ENCODE data around the gene ETV1.

The ETV1 gene

GRCh38 chr7:13851736-13852135 lies 137.7 kb downstream of the ETV1 start:
- DNase-seq (ENCODE audit: low spot score): no peak
- no peak for TF ChIP-seq CTCF (IDR thresholded peaks at IDR 0.05; ENCODE audit: extremely low read depth, insufficient read depth, missing control alignments)
- in situ Hi-C loops (cut with MboI; ENCODE audit: low pct_unique_long_range_greater_than_20kb, low sequenced_read_pairs, unreplicated experiment): no loop called here

GRCh38 chr7:13850185-13850752 lies 139.2 kb downstream of the ETV1 start:
- DNase-seq (ENCODE audit: low spot score): peak; percentile 38
- in situ Hi-C loops (cut with MboI; ENCODE audit: low pct_unique_long_range_greater_than_20kb, low sequenced_read_pairs, unreplicated experiment): no loop called here
- no peak for TF ChIP-seq CTCF (IDR thresholded peaks at IDR 0.05; ENCODE audit: extremely low read depth, insufficient read depth, missing control alignments)

- TF ChIP-seq CTCF (IDR thresholded peaks at IDR 0.05; ENCODE audit: extremely low read depth, insufficient read depth, missing control alignments): no peak
- no peak for DNase-seq (ENCODE audit: low spot score)
- in situ Hi-C loops (cut with MboI; ENCODE audit: low pct_unique_long_range_greater_than_20kb, low sequenced_read_pairs, unreplicated experiment): no loop called here
These were observed 140.1 kb downstream of the ETV1 start for GRCh38 chr7:13849163-13849892.

DNA sequence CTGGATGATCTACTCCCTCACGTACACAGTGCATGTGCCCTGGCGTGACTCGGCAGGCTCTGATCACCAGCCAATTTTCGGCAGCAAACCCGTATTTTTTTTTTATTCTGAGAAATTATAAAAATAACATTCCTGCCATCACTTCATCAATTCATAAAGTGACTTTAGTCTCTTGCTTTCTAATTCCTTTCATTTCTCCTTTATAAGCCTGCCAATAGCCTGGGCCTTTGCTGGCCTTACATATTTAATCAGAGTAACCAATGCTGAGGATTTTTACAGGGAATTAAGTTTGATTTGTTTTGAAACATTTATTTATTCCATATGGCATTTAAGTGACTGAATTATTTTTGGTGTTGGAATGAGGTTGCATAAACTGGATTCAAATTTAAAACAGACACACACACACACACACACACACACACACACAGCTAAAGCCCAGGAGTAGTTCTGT lies 140.8 kb downstream of the ETV1 start:
- in situ Hi-C loops (cut with MboI; ENCODE audit: low pct_unique_long_range_greater_than_20kb, low sequenced_read_pairs, unreplicated experiment): no loop called here
- TF ChIP-seq CTCF (IDR thresholded peaks at IDR 0.05; ENCODE audit: extremely low read depth, insufficient read depth, missing control alignments): no peak

DNA sequence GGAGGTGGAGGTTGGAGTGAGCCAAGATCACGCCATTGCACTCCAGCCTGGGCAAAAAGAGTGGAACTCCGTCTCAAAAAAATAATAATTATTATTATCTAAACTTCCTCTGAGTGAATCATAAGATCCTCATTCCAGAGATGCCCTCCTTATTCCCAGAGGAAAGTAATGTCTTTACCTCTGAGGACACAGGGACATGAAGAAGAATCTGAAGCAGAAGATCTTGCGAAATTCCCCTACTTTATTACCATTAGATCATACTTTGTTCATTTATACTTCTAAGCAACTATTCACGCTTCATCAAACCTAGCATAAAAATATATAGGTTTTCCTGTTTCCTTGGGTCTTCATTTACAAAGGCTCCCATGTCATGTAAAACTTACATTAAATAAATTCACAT lies 143.1 kb downstream of the ETV1 start:
- no peak for DNase-seq (ENCODE audit: low spot score)
- no peak for TF ChIP-seq CTCF (IDR thresholded peaks at IDR 0.05; ENCODE audit: extremely low read depth, insufficient read depth, missing control alignments)
- in situ Hi-C loops (cut with MboI; ENCODE audit: low pct_unique_long_range_greater_than_20kb, low sequenced_read_pairs, unreplicated experiment): no loop called here

More for the DNA sequence above, 140.8 kb downstream of the ETV1 start:
- no peak for DNase-seq (ENCODE audit: low spot score)

- no peak for TF ChIP-seq CTCF (IDR thresholded peaks at IDR 0.05; ENCODE audit: extremely low read depth, insufficient read depth, missing control alignments)
- in situ Hi-C loops (cut with MboI; ENCODE audit: low pct_unique_long_range_greater_than_20kb, low sequenced_read_pairs, unreplicated experiment): no loop called here
- DNase-seq (ENCODE audit: low spot score): no peak
These were observed 143.9 kb downstream of the ETV1 start for GRCh38 chr7:13845601-13846000.

Data from GM13977 (cell line).